GM21447 (cell line): ENCODE measurements around the gene PRDX4.
"Not testable (repeated sequence)": the region's sequence is repeated elsewhere in the genome, so short reads cannot be mapped to it uniquely, and the experiment has no call there.

ENCODE experiments used
- ATAC-seq: cut with Tn5 transposase; IDR thresholded peaks from one replicate; pipeline ENCODE4 v1.9.1; 2021; ENCODE audit not compliant: unreplicated experiment

Gene PRDX4

GRCh38 chrX:23670528-23670927, 3.2 kb downstream of the PRDX4 start:
- no peak for ATAC-seq

GRCh38 chrX:23673108-23673507, 5.8 kb downstream of the PRDX4 start:
- ATAC-seq, result no peak

- not testable (repeated sequence) for ATAC-seq
Measured at GRCh38 chrX:23676486-23676885, 9.2 kb downstream of the PRDX4 start.

DNA sequence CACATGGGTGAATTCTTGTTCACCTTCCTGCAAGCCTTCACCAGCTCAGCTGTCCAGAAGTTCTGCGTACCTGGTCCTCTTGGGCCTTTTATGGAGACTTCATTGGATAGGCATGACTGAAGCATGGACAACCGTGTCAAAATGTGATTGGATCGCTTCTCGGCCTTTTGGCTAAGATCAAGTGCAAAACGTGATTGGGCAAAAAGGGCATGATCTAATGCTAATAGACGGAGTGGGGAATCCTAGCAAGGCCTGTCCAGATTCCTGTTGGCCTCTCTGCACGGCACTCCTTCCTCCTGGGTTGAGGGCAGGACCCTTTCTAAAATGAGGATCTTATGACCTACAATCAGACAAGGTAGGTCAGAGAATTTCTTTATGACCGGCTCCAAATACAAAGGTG, 24.9 kb downstream of the PRDX4 start:
- no peak for ATAC-seq

- no peak for ATAC-seq
Measured at GRCh38 chrX:23694606-23695005, 27.3 kb downstream of the PRDX4 start.

- ATAC-seq, result peak; percentile 83
Measured at GRCh38 chrX:23699636-23700194, 32.4 kb downstream of the PRDX4 start.

- ATAC-seq, result no peak
Measured at GRCh38 chrX:23704673-23705206, 37.4 kb downstream of the PRDX4 start.

- ATAC-seq, result no peak
Measured at GRCh38 chrX:23705235-23705634, 37.9 kb downstream of the PRDX4 start.

DNA sequence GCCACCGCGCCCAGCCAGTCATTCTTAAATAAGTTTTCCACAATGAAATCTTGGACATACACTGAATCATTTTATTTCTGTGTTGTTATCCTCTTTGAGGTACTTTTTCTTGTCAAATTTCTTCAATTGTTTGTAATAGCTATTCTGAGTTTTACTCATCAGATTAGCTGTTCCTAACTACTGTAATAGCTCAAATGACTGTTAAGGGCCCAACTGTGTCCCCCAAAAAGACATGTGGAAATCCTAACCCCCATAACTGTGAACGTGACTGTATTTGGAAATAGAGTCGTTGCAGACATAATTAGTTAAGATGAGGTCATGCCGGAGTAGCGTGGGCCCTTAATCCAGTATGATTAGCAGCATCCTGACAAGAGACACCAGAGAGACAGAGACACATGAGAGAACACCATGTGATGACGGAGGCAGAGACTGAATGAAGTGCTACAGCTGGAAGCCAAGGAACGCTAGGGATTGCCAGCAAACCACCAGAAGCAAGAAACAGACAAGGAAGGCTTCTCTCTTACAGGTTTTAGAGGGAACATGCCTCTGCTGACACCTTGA, 52.9 kb downstream of the PRDX4 start:
- no peak for ATAC-seq

- ATAC-seq, result no peak
Measured at GRCh38 chrX:23726191-23726590, 58.9 kb downstream of the PRDX4 start.

- ATAC-seq, result no peak
Measured at GRCh38 chrX:23727206-23727605, 59.9 kb downstream of the PRDX4 start.

DNA sequence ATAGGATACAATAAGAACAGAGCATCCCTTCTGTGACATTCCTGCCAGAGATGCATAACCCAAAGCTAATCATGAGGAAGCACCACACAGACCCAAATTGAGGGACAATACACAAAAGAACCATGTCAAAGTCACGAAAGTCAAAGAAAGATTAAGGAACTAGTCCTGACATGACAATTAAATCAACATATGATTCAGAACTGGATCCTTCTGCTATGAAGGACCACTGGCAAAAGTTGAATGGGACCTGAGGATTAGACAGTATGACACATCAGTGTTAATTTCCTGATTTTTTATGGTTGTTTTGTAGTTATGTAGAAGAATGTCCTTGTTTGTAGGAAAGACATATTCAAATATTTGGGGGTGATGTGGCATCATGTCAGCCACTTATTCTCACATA, 61.9 kb downstream of the PRDX4 start:
- ATAC-seq, result no peak

- ATAC-seq, result no peak
Measured at GRCh38 chrX:23731951-23732350, 64.7 kb downstream of the PRDX4 start.

- peak; percentile 85 for ATAC-seq
Measured at GRCh38 chrX:23732704-23733103, 65.4 kb downstream of the PRDX4 start.
